Hepatocyte (in vitro differentiated cells): ENCODE data around the gene ZNF132.
"Not testable (repeated sequence)": the region's sequence is repeated elsewhere in the genome, so short reads cannot be mapped to it uniquely, and the experiment has no call there.

Source experiments
- EZH2 ChIP-seq: fragments of 200-600 bp; sonication (generic); IDR thresholded peaks from 2 replicates; pipeline ENCODE4 v1.6.1; 2016; ENCODE audit warnings: antibody characterized with exemption, mild to moderate bottlenecking, borderline replicate concordance
- EZH2phosphoT487 ChIP-seq: fragments of 200-600 bp; sonication (generic); IDR thresholded peaks from one replicate; pipeline ENCODE4 v1.6.1; 2018; ENCODE audit warnings: antibody characterized with exemption, mild to moderate bottlenecking, low read depth, moderate library complexity; ENCODE audit not compliant: unreplicated experiment, severe bottlenecking
- TF ChIP-seq, protein P1 (sequence below): fragments of 200-600 bp; sonication (generic); IDR thresholded peaks from 2 replicates; pipeline ENCODE4 v1.5.1; 2016; ENCODE audit warnings: antibody characterized with exemption, mild to moderate bottlenecking; ENCODE audit not compliant: poor library complexity

DNA sequence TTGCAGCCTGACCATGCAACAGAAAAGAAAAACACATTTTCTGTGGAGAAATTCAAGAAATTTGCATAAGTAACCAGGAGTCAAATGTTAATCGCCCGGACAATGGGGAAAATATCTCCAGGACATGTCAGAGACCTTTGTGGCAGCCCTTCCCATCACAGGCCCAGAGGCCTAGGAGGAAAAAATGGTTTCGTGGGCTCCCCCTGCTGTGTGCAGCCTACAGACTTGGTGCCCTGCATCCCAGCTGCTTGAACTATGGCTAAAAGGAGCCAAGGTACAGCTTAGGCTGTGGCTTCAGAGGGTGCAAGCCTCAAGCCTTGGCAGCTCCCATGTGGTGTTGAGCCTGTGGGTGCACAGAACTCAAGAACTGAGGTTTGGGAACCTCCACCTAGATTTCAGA is 8.9 kb upstream of the ZNF132 start:
- TF ChIP-seq EZH2, EZH2phosphoT487: not testable (repeated sequence)
- TF ChIP-seq, protein P1, sequence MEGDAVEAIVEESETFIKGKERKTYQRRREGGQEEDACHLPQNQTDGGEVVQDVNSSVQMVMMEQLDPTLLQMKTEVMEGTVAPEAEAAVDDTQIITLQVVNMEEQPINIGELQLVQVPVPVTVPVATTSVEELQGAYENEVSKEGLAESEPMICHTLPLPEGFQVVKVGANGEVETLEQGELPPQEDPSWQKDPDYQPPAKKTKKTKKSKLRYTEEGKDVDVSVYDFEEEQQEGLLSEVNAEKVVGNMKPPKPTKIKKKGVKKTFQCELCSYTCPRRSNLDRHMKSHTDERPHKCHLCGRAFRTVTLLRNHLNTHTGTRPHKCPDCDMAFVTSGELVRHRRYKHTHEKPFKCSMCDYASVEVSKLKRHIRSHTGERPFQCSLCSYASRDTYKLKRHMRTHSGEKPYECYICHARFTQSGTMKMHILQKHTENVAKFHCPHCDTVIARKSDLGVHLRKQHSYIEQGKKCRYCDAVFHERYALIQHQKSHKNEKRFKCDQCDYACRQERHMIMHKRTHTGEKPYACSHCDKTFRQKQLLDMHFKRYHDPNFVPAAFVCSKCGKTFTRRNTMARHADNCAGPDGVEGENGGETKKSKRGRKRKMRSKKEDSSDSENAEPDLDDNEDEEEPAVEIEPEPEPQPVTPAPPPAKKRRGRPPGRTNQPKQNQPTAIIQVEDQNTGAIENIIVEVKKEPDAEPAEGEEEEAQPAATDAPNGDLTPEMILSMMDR: not testable (repeated sequence)
